HCT116 (cell line): ENCODE data around the gene IFNL2.

Experiments used
- CTCF ChIP-seq, 3 experiments: fragments of 200-600 bp in 1 of 3; sonication (generic) in 1 of 3; IDR thresholded peaks in 2 of 3; conservative IDR thresholded peaks in 1 of 3; 2 replicates each; pipeline ENCODE4 v1.5.1; 2012 to 2017; ENCODE audit warnings: low read depth in 2 of 3, low read length in 2 of 3, antibody characterized with exemption in 1 of 3, borderline replicate concordance in 1 of 3, control low read depth in 1 of 3, mild to moderate bottlenecking in 1 of 3, mixed read lengths in 1 of 3, mixed run types in 1 of 3, moderate library complexity in 1 of 3; ENCODE audit not compliant: insufficient read depth in 1 of 3
- YY1 ChIP-seq: IDR thresholded peaks from 2 replicates; pipeline ENCODE4 v1.6.1; 2011; ENCODE audit warnings: low read length, low read depth, moderate library complexity, mild to moderate bottlenecking; ENCODE audit not compliant: insufficient replicate concordance; ENCODE audit errors: extremely low read depth

GRCh38 chr19:39303373-39304184 is 35.4 kb downstream of the IFNL2 start:
- TF ChIP-seq CTCF (IDR thresholded peaks at IDR 0.05 in 2 of 3, conservative IDR thresholded peaks at IDR 0.05 in 1 of 3; ENCODE audit: borderline replicate concordance in 1 of 3, insufficient read depth in 1 of 3, low read depth in 2 of 3, low read length in 2 of 3): no peak
- no peak for TF ChIP-seq YY1
